ENCODE data around the gene GPD1. TPM values are rescaled to one million over a fixed set of nuclear protein-coding genes. Genes with fewer than 3 reads are reported as not detected.
"Not testable (repeated sequence)": the region's sequence is repeated elsewhere in the genome, so short reads cannot be mapped to it uniquely, and the experiment has no call there.

GPD1 gene
- total RNA-seq, 1 donor from 2014 or later: 21.5 TPM

DNA sequence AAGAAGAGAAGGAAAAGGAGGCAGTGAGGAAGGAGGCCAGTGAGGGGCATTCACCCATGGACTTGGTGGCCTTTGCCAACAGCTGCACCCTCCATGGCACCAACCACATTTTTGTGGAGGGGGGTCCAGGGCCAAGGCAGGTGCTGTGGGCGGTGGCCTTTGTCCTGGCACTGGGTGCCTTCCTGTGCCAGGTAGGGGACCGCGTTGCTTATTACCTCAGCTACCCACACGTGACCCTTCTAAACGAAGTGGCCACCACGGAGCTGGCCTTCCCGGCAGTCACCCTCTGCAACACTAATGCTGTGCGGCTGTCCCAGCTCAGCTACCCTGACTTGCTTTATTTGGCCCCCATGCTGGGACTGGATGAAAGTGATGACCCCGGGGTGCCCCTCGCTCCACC lies 30.1 kb upstream of the GPD1 start:
- DNase-seq (ENCODE audit: low spot score): no peak

DNA sequence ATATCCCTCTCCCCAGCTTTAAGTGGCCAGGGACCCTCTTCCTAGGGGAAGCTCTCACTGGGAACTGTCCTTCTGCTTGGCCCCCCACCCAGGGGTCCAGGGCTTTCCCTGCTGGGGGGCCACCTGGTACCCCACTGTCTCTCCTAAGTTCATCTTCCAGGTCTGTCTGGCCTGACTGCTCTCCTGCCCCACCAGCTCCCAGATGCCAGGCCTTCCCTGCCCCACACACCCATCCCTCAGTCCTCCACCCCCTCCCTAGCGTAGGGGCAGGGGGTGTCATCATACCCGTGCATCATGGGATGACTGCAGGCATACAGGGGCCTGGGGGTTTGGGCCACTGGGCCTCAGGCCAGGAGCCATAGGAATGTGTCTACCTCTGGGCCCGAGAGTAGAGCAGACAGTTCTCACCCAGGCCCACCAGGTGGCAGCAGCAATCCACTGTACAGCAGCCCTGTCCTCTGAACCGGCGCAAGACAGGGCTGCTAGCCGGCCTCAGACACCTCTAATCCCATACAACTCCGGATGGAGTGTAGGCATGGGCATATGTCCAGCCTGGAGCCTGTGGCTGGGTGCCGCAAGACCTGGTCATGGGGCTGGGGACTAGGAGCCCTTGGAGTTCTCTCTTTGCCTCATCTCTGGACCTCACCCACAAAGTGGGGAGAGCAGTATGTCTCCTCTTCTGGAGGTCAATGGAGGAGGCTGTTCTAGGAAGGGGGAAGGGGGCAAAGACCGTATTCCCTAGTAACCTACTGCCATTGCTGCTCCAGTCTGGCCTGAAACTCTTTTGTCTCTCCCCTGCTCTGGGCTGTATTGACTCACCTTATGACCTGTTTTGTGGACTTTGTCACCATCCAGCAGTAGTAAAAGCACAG lies 28.6 kb upstream of the GPD1 start:
- DNase-seq (ENCODE audit: low spot score): peak; percentile 86

DNA sequence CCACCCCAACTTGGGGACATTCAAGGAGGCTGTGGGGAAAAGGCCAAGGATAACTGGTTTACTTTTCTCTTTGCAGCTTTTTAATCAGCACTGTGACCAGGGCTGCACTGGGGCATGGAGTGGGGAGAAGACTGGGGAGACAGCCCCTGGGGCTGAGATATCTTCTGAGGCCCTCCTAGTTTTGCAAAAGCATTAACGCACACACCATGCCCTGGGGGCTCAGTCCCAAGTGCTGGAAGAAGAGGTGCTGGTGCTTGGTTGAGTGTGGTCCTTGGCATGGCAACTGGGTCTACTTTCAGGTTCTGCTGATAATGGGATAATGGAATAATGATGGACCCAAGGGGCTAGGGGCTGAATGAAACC lies 28.0 kb upstream of the GPD1 start:
- DNase-seq (ENCODE audit: low spot score): no peak

DNA sequence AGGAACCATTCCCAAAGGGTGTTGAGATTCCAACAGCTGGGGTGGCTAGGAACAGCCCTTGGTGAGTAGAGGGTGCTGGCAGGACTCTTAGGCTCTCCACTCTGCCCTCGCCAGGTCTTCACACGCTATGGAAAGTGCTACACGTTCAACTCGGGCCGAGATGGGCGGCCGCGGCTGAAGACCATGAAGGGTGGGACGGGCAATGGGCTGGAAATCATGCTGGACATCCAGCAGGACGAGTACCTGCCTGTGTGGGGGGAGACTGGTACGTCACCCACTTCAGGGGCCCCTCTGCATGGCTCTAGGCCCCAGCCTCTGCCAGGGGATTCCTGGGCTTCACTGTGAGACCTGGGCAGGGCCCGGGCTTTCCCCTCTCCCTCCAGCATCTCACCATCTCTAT lies 26.7 kb upstream of the GPD1 start:
- no peak for DNase-seq (ENCODE audit: low spot score)

- DNase-seq (ENCODE audit: low spot score): no peak
Observed at GRCh38 chr12:50078281-50078680, 25.5 kb upstream of the GPD1 start.

DNA sequence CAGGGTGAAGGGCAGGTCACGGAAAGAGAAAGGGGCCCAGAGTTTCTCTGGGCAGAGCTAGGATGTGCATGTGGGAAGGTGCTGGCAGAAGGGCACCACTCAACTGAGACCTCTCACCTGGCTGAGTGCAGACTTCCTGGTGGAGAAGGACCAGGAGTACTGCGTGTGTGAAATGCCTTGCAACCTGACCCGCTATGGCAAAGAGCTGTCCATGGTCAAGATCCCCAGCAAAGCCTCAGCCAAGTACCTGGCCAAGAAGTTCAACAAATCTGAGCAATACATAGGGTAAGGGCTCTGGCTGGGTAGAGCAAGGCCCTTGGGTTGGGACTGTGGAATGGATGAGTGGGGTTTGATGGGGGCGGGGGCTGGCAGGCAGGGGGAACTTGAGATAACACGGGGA lies 24.0 kb upstream of the GPD1 start:
- no peak for DNase-seq (ENCODE audit: low spot score)

GRCh38 chr12:50081096-50081808 lies 22.6 kb upstream of the GPD1 start:
- DNase-seq (ENCODE audit: low spot score): no peak

GRCh38 chr12:50082644-50083043 lies 21.2 kb upstream of the GPD1 start:
- peak; percentile 54 for DNase-seq (ENCODE audit: low spot score)

DNA sequence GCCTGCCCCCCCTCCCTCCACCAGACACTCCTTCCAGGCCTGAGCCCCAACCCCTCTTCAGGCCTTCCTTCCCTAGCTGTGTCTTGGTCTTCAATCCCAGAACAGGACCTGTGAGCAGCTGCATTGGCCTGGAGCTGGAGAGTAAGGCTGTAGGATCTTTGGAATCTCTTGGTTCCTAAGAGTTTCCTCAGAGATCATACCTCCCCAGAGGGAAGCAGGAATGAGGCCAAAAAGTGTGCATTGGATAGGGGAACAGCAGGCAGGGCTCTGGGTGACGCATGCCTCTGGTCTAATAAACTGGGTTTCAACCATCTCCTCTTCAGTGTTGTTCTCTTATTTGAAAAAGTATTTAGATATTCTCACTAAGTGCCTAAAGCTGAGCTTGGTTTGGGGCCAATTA lies 20.5 kb upstream of the GPD1 start:
- no peak for DNase-seq (ENCODE audit: low spot score)

DNA sequence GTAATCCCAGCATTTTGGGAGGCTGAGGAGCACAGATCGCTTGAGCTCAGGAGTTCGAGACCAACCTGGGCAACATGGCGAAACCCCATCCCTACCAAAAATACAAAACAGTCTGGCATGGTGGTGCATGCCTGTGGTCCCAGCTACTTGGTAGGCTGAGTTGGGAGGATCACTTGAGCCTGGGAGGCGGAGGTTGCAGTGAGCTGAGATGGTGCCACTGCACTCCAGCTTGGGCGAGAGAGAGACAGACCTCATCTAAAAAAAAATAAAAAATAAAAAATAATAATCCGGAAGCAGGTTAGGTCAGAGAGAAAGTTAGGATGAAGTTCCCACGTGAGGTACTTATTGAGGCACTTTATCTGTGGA lies 19.4 kb upstream of the GPD1 start:
- not testable (repeated sequence) for DNase-seq (ENCODE audit: low spot score)

GRCh38 chr12:50084775-50085614 lies 18.8 kb upstream of the GPD1 start, which contains the start of gene SMARCD1:
TSS of gene SMARCD1 (plus strand) at chr12:50085342. CDS start at chr12:50085370, 28 bp downstream.
- DNase-seq (ENCODE audit: low spot score): peak; percentile 90

DNA sequence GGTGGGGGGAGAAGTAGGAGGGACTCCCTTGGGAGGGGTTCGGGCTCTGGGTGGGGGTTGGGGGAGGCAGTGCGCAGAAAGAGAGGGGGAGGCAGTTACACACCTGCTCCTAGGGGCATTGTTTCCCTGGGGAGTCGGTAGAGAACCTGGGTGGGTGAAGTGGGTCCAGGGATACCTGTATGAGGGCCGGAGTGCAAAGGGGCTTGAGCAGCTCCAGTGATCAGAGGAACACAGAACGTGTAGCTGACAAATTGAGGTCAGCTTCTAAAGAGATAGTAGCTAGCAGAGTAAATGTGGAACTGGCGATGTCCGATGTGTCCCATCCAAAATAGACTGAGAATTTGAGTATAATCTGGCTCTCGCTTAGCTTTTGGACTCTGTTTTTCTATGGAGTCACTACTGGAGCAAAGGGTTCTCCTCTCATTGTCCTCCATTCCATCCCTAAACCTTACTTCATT lies 18.2 kb upstream of the GPD1 start:
- DNase-seq (ENCODE audit: low spot score): no peak

- no peak for DNase-seq (ENCODE audit: low spot score)
Observed at GRCh38 chr12:50086148-50086547, 17.7 kb upstream of the GPD1 start.

- DNase-seq (ENCODE audit: low spot score): no peak
Observed at GRCh38 chr12:50087151-50087550, 16.7 kb upstream of the GPD1 start.

- no peak for DNase-seq (ENCODE audit: low spot score)
Observed at GRCh38 chr12:50087995-50088394, 15.8 kb upstream of the GPD1 start.

GRCh38 chr12:50088577-50089335 lies 15.1 kb upstream of the GPD1 start:
- DNase-seq (ENCODE audit: low spot score): peak; percentile 59

- no peak for DNase-seq (ENCODE audit: low spot score)
Observed at GRCh38 chr12:50089730-50090129, 14.1 kb upstream of the GPD1 start.

DNA sequence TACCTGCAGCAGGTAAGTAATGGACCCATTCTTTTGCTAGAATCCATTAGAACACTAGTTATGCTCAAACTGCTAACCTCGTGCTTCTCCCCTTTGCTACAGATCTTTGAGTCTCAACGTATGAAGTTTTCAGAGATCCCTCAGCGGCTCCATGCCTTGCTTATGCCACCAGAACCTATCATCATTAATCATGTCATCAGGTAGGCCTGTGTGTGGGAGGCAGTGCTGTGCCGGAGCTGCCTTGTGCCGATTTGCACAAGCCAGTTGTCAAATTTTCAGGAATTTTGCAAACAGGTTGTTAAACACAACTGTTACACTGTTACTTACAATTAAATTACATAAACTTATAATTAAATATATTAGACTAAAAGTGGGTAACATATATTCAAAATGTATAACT lies 13.4 kb upstream of the GPD1 start:
- no peak for DNase-seq (ENCODE audit: low spot score)

GRCh38 chr12:50097952-50098351 lies 5.9 kb upstream of the GPD1 start:
- DNase-seq (ENCODE audit: low spot score): no peak

- DNase-seq (ENCODE audit: low spot score): no peak
Observed at GRCh38 chr12:50099302-50100008, 4.4 kb upstream of the GPD1 start.

- no peak for DNase-seq (ENCODE audit: low spot score)
Observed at GRCh38 chr12:50100561-50100960, 3.2 kb upstream of the GPD1 start.
